HL-60 (cell line): ENCODE results near the gene PIGN.
"Not testable (repeated sequence)": the region's sequence is repeated elsewhere in the genome, so short reads cannot be mapped to it uniquely, and the experiment has no call there.

Experiments
- CTCF ChIP-seq: IDR thresholded peaks from one replicate; pipeline ENCODE4 v1.5.1; 2011; ENCODE audit warnings: low read length, control low read depth, inconsistent platforms; ENCODE audit not compliant: insufficient read depth
- REST ChIP-seq: IDR thresholded peaks from 2 replicates; pipeline ENCODE4 v1.6.1; 2012; ENCODE audit warnings: low read depth; ENCODE audit not compliant: insufficient replicate concordance
- SPI1 ChIP-seq: IDR thresholded peaks from 2 replicates; pipeline ENCODE4 v1.6.1; 2012; ENCODE audit warnings: low read depth, mild to moderate bottlenecking, borderline replicate concordance

- not testable (repeated sequence) for TF ChIP-seq REST, SPI1, CTCF
Observed at GRCh38 chr18:62034286-62034685, 152.6 kb downstream of the PIGN start.
